Suprapubic skin (tissue), 3 donors: Measurements from ENCODE around the gene DNAJB1.

Source experiments
- CTCF ChIP-seq, 2 donors: fragments of 200-600 bp in 1 of 2; fragments of 450-650 bp in 1 of 2; sonication (generic) in 1 of 2; IDR thresholded peaks; one replicate each; pipeline ENCODE4 v1.5.1; 2016 to 2019; ENCODE audit warnings: antibody characterized with exemption in 2 of 2, mild to moderate bottlenecking in 1 of 2, moderate library complexity in 1 of 2
- POLR2A ChIP-seq, 2 donors: fragments of 450-650 bp; IDR thresholded peaks; one replicate each; pipeline ENCODE4 v1.6.1; 2017; ENCODE audit warnings: antibody characterized with exemption in 2 of 2, mild to moderate bottlenecking in 2 of 2, moderate library complexity in 2 of 2

GRCh38 chr19:14511229-14511593 lies 7.0 kb downstream of the DNAJB1 start:
- TF ChIP-seq POLR2A (IDR thresholded peaks at IDR 0.05) (no peak), CTCF (IDR thresholded peaks at IDR 0.05) (no peak)
